Measurements from ENCODE around the gene MITD1.

- TF ChIP-seq CTCF (IDR thresholded peaks at IDR 0.05) (no peak), POLR2AphosphoS5 (IDR thresholded peaks at IDR 0.05) (no peak), POLR2A (IDR thresholded peaks at IDR 0.05) (no peak), EP300 (IDR thresholded peaks at IDR 0.05) (no peak)
These were observed 35.2 kb upstream of the MITD1 start for GRCh38 chr2:99216096-99216495.

All from gastroesophageal sphincter (tissue), 3 donors.